Measurements from ENCODE around the gene VPREB3. TPM values are rescaled to one million over a fixed set of nuclear protein-coding genes. Genes with fewer than 3 reads are reported as not detected.

The VPREB3 gene
- total RNA-seq, 1 donor from 2014 or later: not detected

DNA sequence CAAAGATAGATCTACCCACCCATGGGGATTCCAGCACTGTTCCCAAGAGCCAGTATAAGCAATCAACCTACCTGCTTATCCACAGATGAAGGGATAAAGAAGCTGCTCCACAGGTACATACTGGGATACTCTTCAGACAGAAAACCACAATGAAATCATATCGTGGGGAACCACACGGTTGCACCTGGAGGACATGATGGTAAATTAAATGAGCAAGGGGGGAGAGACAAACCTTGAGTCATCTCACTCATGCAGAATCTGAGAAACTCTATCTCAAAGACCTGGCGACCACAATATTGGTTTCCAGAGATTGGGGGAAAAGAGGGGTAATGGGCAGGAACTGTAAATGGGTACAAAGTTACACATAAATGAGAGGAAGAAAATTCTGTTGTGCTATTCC lies 48.9 kb downstream of the VPREB3 start:
- no peak for DNase-seq (ENCODE audit: low spot score)
- no peak overlapping the region for H3K27ac ChIP-seq
- Mint-ChIP-seq H3K27ac (no peak overlapping the region), H3K4me3 (no peak overlapping the region), H3K4me1 (no peaks in the 10 kb centered on the region), H3K36me3 (peaks cover 64% of the 10 kb centered on the region), H3K27me3 (ENCODE audit: insufficient read depth, low read depth) (no peaks in the 10 kb centered on the region), H3K9me3 (no peaks in the 10 kb centered on the region)
- no peak overlapping the region for H3K4me3 ChIP-seq
- H4K20me1 ChIP-seq (ENCODE audit: low read depth): peaks cover 41% of the 10 kb centered on the region
- no peaks in the 10 kb centered on the region for H3K4me1 ChIP-seq
- TF ChIP-seq, protein P1, sequence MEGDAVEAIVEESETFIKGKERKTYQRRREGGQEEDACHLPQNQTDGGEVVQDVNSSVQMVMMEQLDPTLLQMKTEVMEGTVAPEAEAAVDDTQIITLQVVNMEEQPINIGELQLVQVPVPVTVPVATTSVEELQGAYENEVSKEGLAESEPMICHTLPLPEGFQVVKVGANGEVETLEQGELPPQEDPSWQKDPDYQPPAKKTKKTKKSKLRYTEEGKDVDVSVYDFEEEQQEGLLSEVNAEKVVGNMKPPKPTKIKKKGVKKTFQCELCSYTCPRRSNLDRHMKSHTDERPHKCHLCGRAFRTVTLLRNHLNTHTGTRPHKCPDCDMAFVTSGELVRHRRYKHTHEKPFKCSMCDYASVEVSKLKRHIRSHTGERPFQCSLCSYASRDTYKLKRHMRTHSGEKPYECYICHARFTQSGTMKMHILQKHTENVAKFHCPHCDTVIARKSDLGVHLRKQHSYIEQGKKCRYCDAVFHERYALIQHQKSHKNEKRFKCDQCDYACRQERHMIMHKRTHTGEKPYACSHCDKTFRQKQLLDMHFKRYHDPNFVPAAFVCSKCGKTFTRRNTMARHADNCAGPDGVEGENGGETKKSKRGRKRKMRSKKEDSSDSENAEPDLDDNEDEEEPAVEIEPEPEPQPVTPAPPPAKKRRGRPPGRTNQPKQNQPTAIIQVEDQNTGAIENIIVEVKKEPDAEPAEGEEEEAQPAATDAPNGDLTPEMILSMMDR (IDR thresholded peaks at IDR 0.05): no peak
- no peak for TF ChIP-seq EZH2 (IDR thresholded peaks at IDR 0.05)
- TF ChIP-seq EZH2phosphoT487 (IDR thresholded peaks at IDR 0.05): no peak
- no peak overlapping the region for H3K4me2 ChIP-seq
- H3K27me3 ChIP-seq: no peaks in the 10 kb centered on the region
- H3F3A ChIP-seq (ENCODE audit: low read depth): no peaks in the 10 kb centered on the region
- no peak overlapping the region for H2AFZ ChIP-seq (replicated peaks)
- no peak overlapping the region for H3K9ac ChIP-seq
- no peaks in the 10 kb centered on the region for H3K36me3 ChIP-seq
- peaks cover 22% of the 10 kb centered on the region for H3K79me2 ChIP-seq (ENCODE audit: low read depth)
- no peaks in the 10 kb centered on the region for H3K9me3 ChIP-seq (ENCODE audit: low read depth)

- Histone ChIP-seq H3K27me3 (no peaks in the 10 kb centered on the region), H3K4me1 (no peaks in the 10 kb centered on the region), H3K9me3 (ENCODE audit: low read depth) (no peaks in the 10 kb centered on the region), H3K9ac (no peak overlapping the region), H3K79me2 (ENCODE audit: low read depth) (peaks cover 22% of the 10 kb centered on the region), H4K20me1 (ENCODE audit: low read depth) (peaks cover 43% of the 10 kb centered on the region), H3F3A (ENCODE audit: low read depth) (no peaks in the 10 kb centered on the region), H3K4me2 (no peak overlapping the region), H3K27ac (no peak overlapping the region), H2AFZ (replicated peaks) (no peak overlapping the region), H3K36me3 (no peaks in the 10 kb centered on the region), H3K4me3 (no peak overlapping the region)
- no peak for DNase-seq (ENCODE audit: low spot score)
- H3K36me3 Mint-ChIP-seq: peaks cover 63% of the 10 kb centered on the region
- no peaks in the 10 kb centered on the region for H3K9me3 Mint-ChIP-seq
- no peak for TF ChIP-seq EZH2 (IDR thresholded peaks at IDR 0.05)
- TF ChIP-seq EZH2phosphoT487 (IDR thresholded peaks at IDR 0.05): no peak
- TF ChIP-seq, protein P1 (IDR thresholded peaks at IDR 0.05): no peak
- H3K27ac Mint-ChIP-seq: no peak overlapping the region
- H3K27me3 Mint-ChIP-seq (ENCODE audit: insufficient read depth, low read depth): no peaks in the 10 kb centered on the region
- H3K4me3 Mint-ChIP-seq: no peak overlapping the region
- no peaks in the 10 kb centered on the region for H3K4me1 Mint-ChIP-seq
These were observed 49.4 kb downstream of the VPREB3 start for GRCh38 chr22:23704829-23705228.

GRCh38 chr22:23704062-23704461 lies 50.2 kb downstream of the VPREB3 start:
- Histone ChIP-seq H2AFZ (replicated peaks) (no peak overlapping the region), H3K27ac (no peak overlapping the region), H3K4me2 (no peak overlapping the region), H3K4me3 (no peak overlapping the region), H4K20me1 (ENCODE audit: low read depth) (peaks cover 43% of the 10 kb centered on the region), H3K27me3 (no peaks in the 10 kb centered on the region), H3F3A (ENCODE audit: low read depth) (no peaks in the 10 kb centered on the region), H3K4me1 (no peaks in the 10 kb centered on the region), H3K36me3 (no peaks in the 10 kb centered on the region), H3K9ac (no peak overlapping the region), H3K9me3 (ENCODE audit: low read depth) (no peaks in the 10 kb centered on the region), H3K79me2 (ENCODE audit: low read depth) (peaks cover 22% of the 10 kb centered on the region)
- Mint-ChIP-seq H3K27me3 (ENCODE audit: insufficient read depth, low read depth) (no peaks in the 10 kb centered on the region), H3K36me3 (peaks cover 60% of the 10 kb centered on the region), H3K27ac (no peak overlapping the region), H3K9me3 (no peaks in the 10 kb centered on the region), H3K4me3 (no peak overlapping the region), H3K4me1 (no peaks in the 10 kb centered on the region)
- DNase-seq (ENCODE audit: low spot score): no peak
- TF ChIP-seq EZH2 (IDR thresholded peaks at IDR 0.05) (no peak), EZH2phosphoT487 (IDR thresholded peaks at IDR 0.05) (no peak)
- TF ChIP-seq, protein P1 (IDR thresholded peaks at IDR 0.05): no peak

Other genes starting within 250 kb of the VPREB3 start
- gene IGLL1, start 174.1 kb downstream of the VPREB3 start, total RNA-seq (ENCODE audit: low replicate concordance): not detected in 2 replicates
- gene DRICH1, start 122.1 kb downstream of the VPREB3 start, total RNA-seq (ENCODE audit: low replicate concordance): not detected in 2 replicates
- gene RGL4, start 63.4 kb downstream of the VPREB3 start, total RNA-seq (ENCODE audit: low replicate concordance): not detected in 2 replicates
- 3.9 and 4.6 TPM in 2 replicates for gene ZNF70, start 3.3 kb downstream of the VPREB3 start, total RNA-seq (ENCODE audit: low replicate concordance)
- gene C22orf15, start 8.6 kb upstream of the VPREB3 start, total RNA-seq (ENCODE audit: low replicate concordance): 0.56 and 3.0 TPM in 2 replicates
- gene CHCHD10, start 13.5 kb upstream of the VPREB3 start, total RNA-seq (ENCODE audit: low replicate concordance): 0.53 and 9.1 TPM in 2 replicates
- gene MMP11, start 18.4 kb upstream of the VPREB3 start, total RNA-seq (ENCODE audit: low replicate concordance): 4.1 and 13.7 TPM in 2 replicates
- gene SMARCB1, start 32.5 kb upstream of the VPREB3 start, total RNA-seq (ENCODE audit: low replicate concordance): 151 and 170 TPM in 2 replicates
- gene DERL3, start 84.6 kb upstream of the VPREB3 start, total RNA-seq (ENCODE audit: low replicate concordance): 1.1 and 7.7 TPM in 2 replicates
- gene SLC2A11, start 103.5 kb upstream of the VPREB3 start, total RNA-seq (ENCODE audit: low replicate concordance): 3.8 and 12.1 TPM in 2 replicates
- 132 and 552 TPM in 2 replicates for gene MIF, start 140.0 kb upstream of the VPREB3 start, total RNA-seq (ENCODE audit: low replicate concordance)
- 0.19 TPM in 1 of 2 replicates, not detected in the other for gene GSTT2B, start 206.8 kb upstream of the VPREB3 start, total RNA-seq (ENCODE audit: low replicate concordance)
- not detected in 2 replicates for gene DDTL, start 212.5 kb upstream of the VPREB3 start, total RNA-seq (ENCODE audit: low replicate concordance)
- gene DDT, start 220.0 kb upstream of the VPREB3 start, total RNA-seq (ENCODE audit: low replicate concordance): 34.5 and 85.3 TPM in 2 replicates
- not detected in 2 replicates for gene GSTT2, start 225.7 kb upstream of the VPREB3 start, total RNA-seq (ENCODE audit: low replicate concordance)